NCI-H187 (cell line): ENCODE data around the gene FCHO2.

Experiments
- DNase-seq, 2 experiments: peaks; one replicate each; lab custom pipeline; 2025; lab: John Stamatoyannopoulos, UW

Gene FCHO2

DNA sequence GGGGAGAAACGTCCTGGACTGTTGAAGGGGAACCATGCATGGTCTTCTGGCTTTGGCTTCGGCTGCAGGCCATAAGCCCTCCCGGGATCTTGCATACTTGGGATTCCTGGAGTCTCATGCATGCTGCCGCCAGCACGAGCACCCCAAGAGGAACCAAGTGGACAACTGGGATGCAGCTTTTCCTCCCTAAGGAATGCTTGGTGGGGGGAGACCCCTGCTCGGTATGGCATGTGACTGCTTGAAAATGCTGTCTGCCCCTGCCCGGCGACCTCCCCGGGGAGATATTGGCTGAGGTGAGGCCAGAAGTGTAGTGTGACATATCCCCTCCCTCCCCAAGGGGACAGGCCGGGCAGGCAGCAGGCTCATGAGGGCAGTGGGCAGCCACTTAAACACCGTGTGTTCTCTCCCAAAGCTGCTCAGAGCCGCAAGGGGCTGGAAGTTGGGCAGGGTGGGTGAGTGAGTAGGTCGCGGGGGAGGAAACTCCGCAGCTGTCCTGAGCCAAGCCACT is 180.3 kb downstream of the FCHO2 start:
- no peak for DNase-seq

DNA sequence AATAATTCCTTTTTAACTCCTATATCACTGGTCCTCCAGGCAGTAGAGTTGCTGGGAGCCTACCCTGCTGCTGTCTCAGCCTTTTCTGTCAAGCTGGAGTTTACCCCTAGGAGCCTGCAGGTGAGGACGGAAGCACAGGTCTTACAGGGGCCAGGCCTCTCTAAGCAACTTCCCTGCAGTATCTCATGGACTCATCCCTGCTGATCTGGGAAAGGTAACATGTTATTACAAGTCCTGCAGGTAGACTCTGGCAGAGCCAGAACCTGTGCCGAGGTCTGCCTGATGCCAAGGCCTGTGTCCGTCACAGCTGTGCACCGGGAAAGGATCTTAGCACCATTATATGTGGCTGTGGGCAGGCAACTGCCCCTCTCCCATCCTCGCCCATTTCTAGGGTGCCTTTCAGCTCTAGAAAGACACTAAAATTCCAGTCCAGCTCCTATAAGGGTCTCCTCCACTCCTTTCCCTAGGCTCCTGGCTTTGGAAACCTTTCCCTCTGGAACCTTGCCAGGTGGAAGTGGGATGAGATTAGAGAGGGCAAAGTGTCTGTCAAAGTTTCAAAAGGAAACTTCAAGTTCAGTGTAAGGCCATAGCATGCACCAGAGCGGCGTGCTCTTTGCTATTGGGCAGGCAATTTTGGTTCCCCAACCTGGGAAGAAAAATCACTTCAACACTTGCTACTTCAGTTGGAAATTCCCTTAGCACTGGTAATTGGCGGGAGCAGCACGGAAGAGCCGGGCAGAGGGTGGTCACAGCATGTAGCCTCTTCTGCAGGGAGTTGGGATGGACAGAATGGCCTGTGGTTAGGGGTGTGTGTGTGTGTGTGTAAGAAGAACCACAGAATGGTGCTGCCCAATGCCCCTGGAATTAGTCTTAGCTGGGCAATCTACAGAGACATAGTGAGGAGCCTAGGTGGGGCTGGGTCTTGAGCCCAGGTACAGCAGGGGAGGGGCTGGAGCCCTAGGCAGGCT is 182.0 kb downstream of the FCHO2 start:
- DNase-seq = no peak

DNA sequence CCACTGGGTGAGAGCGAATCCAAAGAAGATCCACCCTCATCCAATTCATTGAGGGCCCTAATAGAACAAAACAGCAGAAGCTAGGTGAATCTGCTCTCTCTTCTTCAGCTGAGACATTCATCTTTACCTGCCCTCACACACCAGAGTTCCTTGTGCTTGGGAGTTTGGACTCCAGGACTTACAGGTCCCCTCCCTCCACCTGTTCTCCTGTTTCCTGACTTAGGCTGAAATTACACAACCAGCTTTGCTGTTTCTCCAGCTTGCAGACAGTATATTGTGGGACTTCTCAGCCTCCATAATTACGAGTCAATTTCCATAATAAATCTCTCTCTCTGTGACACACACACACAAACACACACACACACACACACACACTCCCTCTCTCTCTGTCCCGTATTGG is 183.6 kb downstream of the FCHO2 start:
- DNase-seq = no peak
